ENCODE results near the gene MYOG.

DNA sequence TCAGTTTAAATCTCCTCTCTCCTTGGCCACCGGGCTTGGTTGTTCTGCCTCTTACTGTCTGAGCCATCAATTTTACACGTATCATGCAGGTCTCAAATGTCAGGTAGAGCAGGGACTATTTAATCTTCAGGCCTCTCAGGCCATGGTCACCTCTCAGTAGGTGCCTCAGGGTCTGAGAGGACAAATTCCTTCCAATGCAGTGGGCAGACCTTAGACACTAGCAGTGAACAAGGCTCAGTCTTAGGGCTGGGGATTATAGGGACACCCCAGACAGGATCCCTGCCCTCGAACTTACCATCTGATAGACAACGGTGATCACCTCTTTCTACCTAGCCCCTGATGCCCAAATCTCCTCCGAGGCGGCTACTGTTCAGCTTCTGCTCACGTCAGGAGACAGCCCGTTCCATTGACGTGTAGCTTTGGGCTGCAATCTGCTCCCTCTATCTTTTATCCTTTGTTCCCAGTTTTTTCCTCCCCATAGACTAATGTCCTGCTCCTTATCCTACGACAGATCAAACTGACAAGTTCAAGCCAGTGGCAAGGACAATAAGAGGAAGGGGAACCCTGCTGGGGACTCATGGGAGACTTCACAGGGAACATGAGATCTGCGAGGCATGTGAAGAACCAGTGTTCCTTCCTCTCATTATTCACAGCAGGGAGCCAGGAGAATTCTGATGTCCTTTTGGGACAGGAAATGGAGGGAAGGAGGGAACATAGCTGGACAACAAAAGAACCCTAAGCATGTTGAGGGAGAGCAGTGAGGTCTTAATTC is 1.4 kb upstream of the MYOG start:
- TF ChIP-seq, protein P1, sequence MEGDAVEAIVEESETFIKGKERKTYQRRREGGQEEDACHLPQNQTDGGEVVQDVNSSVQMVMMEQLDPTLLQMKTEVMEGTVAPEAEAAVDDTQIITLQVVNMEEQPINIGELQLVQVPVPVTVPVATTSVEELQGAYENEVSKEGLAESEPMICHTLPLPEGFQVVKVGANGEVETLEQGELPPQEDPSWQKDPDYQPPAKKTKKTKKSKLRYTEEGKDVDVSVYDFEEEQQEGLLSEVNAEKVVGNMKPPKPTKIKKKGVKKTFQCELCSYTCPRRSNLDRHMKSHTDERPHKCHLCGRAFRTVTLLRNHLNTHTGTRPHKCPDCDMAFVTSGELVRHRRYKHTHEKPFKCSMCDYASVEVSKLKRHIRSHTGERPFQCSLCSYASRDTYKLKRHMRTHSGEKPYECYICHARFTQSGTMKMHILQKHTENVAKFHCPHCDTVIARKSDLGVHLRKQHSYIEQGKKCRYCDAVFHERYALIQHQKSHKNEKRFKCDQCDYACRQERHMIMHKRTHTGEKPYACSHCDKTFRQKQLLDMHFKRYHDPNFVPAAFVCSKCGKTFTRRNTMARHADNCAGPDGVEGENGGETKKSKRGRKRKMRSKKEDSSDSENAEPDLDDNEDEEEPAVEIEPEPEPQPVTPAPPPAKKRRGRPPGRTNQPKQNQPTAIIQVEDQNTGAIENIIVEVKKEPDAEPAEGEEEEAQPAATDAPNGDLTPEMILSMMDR (IDR thresholded peaks at IDR 0.05; ENCODE audit: poor library complexity), result no peak
- TF ChIP-seq EZH2 (IDR thresholded peaks at IDR 0.05; ENCODE audit: borderline replicate concordance), result no peak
- no peak for TF ChIP-seq EZH2phosphoT487 (IDR thresholded peaks at IDR 0.05; ENCODE audit: low read depth, severe bottlenecking, unreplicated experiment)
